Spleen (tissue), 7 donors: ENCODE results near the gene GNMT.

ENCODE experiments used
- POLR2A ChIP-seq, 3 donors: fragments of 450-650 bp; IDR thresholded peaks; one replicate each; pipeline ENCODE4 v1.5.1; 2017; ENCODE audit warnings: antibody characterized with exemption in 3 of 3, mild to moderate bottlenecking in 1 of 3
- POLR2AphosphoS5 ChIP-seq, 3 donors: sonication (generic); formaldehyde crosslinking; IDR thresholded peaks; one replicate each; pipeline ENCODE4 v1.5.1; 2017; ENCODE audit warnings: antibody characterized with exemption in 3 of 3
- TF ChIP-seq, protein P1 (sequence below), 11 experiments: fragments of 200-600 bp in 7 of 11; fragments of 450-650 bp in 4 of 11; sonication (generic) in 4 of 11; IDR thresholded peaks in 8 of 11; conservative IDR thresholded peaks in 3 of 11; 1 replicate in 7 of 11; 2 replicates in 4 of 11; pipeline versions ENCODE4 v1.4.0 to v1.8.0; 2016 to 2021; ENCODE audit warnings: antibody characterized with exemption in 11 of 11, inconsistent platforms in 4 of 11, mild to moderate bottlenecking in 1 of 11
- donor health status: DM: no; HTN: no; CAD: no; lungs with moderate emphysema.
- donor health status: DM: no; HTN: no; CAD: no.
- donor health status: DM: no; HTN: no; CAD: no.

GRCh38 chr6:42928986-42929820 is 31.4 kb upstream of the GNMT start, which contains the start of gene CNPY3:
- TF ChIP-seq POLR2A (IDR thresholded peaks at IDR 0.05) (peak; percentile 42 to 82 (median 77)), POLR2AphosphoS5 (IDR thresholded peaks at IDR 0.05) (peak; percentile 86 to 96 (median 94))
- TF ChIP-seq, protein P1, sequence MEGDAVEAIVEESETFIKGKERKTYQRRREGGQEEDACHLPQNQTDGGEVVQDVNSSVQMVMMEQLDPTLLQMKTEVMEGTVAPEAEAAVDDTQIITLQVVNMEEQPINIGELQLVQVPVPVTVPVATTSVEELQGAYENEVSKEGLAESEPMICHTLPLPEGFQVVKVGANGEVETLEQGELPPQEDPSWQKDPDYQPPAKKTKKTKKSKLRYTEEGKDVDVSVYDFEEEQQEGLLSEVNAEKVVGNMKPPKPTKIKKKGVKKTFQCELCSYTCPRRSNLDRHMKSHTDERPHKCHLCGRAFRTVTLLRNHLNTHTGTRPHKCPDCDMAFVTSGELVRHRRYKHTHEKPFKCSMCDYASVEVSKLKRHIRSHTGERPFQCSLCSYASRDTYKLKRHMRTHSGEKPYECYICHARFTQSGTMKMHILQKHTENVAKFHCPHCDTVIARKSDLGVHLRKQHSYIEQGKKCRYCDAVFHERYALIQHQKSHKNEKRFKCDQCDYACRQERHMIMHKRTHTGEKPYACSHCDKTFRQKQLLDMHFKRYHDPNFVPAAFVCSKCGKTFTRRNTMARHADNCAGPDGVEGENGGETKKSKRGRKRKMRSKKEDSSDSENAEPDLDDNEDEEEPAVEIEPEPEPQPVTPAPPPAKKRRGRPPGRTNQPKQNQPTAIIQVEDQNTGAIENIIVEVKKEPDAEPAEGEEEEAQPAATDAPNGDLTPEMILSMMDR (IDR thresholded peaks at IDR 0.05 in 8 of 11, conservative IDR thresholded peaks at IDR 0.05 in 3 of 11) = peak in 5 of 11 experiments; percentile 6 to 33 (median 13)
